CD14-positive monocyte (primary cell): ENCODE results near the gene LCNL1. TPM values are rescaled to one million over a fixed set of nuclear protein-coding genes. Genes with fewer than 3 reads are reported as not detected.

Source experiments
- DNase-seq, 3 donors: peaks; one replicate each; pipeline ENCODE4 v3.0.0-alpha.2; 2011 to 2022
- H2AFZ ChIP-seq: 2 replicates; pipeline ENCODE4 v1.6.0; 2012; ENCODE audit warnings: mild to moderate bottlenecking, low read depth, low read length, inconsistent platforms; ENCODE audit not compliant: insufficient read depth, poor library complexity, severe bottlenecking
- H3K27ac ChIP-seq, 2 donors: 1 replicate in 1 of 2; 2 replicates in 1 of 2; pipeline ENCODE4 v1.5.1; 2012 to 2013; ENCODE audit warnings: low read length in 2 of 2, control low read depth in 1 of 2, inconsistent platforms in 1 of 2, low read depth in 1 of 2, mild to moderate bottlenecking in 1 of 2
- H3K27me3 ChIP-seq, 2 donors: one replicate each; pipeline versions ENCODE4 v1.6.0 to v1.6.1; 2011 to 2013; ENCODE audit warnings: low read length in 2 of 2; ENCODE audit not compliant: control insufficient read depth in 2 of 2, insufficient read depth in 2 of 2
- H3K36me3 ChIP-seq, 2 donors: replicated peaks in 1 of 2; 1 replicate in 1 of 2; 2 replicates in 1 of 2; pipeline versions ENCODE4 v1.5.1 to v1.6.1; 2012 to 2013; ENCODE audit warnings: low read length in 2 of 2, control low read depth in 1 of 2, inconsistent platforms in 1 of 2, mild to moderate bottlenecking in 1 of 2; ENCODE audit not compliant: insufficient read depth in 2 of 2, control insufficient read depth in 1 of 2
- H3K4me1 ChIP-seq, 2 donors: 1 replicate in 1 of 2; 2 replicates in 1 of 2; pipeline versions ENCODE4 v1.5.1 to v1.6.1; 2012 to 2013; ENCODE audit warnings: low read length in 2 of 2, control low read depth in 1 of 2, inconsistent platforms in 1 of 2, mild to moderate bottlenecking in 1 of 2, moderate library complexity in 1 of 2; ENCODE audit not compliant: insufficient read depth in 2 of 2, control insufficient read depth in 1 of 2
- H3K4me2 ChIP-seq: replicated peaks from 2 replicates; pipeline ENCODE3; 2012; ENCODE audit warnings: low read length, moderate library complexity, mild to moderate bottlenecking; ENCODE audit not compliant: poor library complexity, severe bottlenecking; ENCODE audit errors: extremely low read depth
- H3K4me3 ChIP-seq, 3 experiments: fragments of 200-600 bp in 1 of 3; sonication (generic) in 1 of 3; replicated peaks in 1 of 3; 1 replicate in 2 of 3; 2 replicates in 1 of 3; pipeline ENCODE4 v1.5.1; 2011 to 2013; ENCODE audit warnings: low read length in 3 of 3, mild to moderate bottlenecking in 3 of 3, control low read depth in 2 of 3, low read depth in 2 of 3, inconsistent platforms in 1 of 3, moderate library complexity in 1 of 3
- H3K79me2 ChIP-seq: 2 replicates; pipeline ENCODE4 v1.6.0; 2012; ENCODE audit warnings: mild to moderate bottlenecking, control low read depth, inconsistent platforms, low read length, moderate library complexity; ENCODE audit not compliant: insufficient read depth
- H3K9ac ChIP-seq: 2 replicates; pipeline ENCODE4 v1.6.0; 2017; ENCODE audit warnings: low read length, mild to moderate bottlenecking; ENCODE audit not compliant: insufficient read depth, poor library complexity, severe bottlenecking
- H3K9me3 ChIP-seq, 2 donors: replicated peaks in 1 of 2; 1 replicate in 1 of 2; 2 replicates in 1 of 2; pipeline versions ENCODE4 v1.5.1 to v1.6.1; 2012 to 2013; ENCODE audit warnings: low read length in 2 of 2, control low read depth in 1 of 2; ENCODE audit not compliant: control insufficient read depth in 1 of 2, insufficient read depth in 1 of 2
- H4K20me1 ChIP-seq: 2 replicates; pipeline ENCODE4 v1.6.0; 2012; ENCODE audit warnings: mild to moderate bottlenecking, low read length, control low read depth, moderate library complexity; ENCODE audit not compliant: insufficient read depth
- H3K27ac Mint-ChIP-seq, 7 donors: one replicate each; pipeline ENCODE4 v1.8.0; 2020; ENCODE audit warnings: mild to moderate bottlenecking in 7 of 7, mixed read lengths in 7 of 7, moderate library complexity in 6 of 7, inconsistent platforms in 2 of 7
- H3K27me3 Mint-ChIP-seq, 3 donors: one replicate each; pipeline ENCODE4 v1.8.0; 2021 to 2022; ENCODE audit warnings: low read depth in 3 of 3, mild to moderate bottlenecking in 3 of 3, mixed read lengths in 3 of 3, moderate library complexity in 3 of 3, inconsistent platforms in 1 of 3
- H3K36me3 Mint-ChIP-seq, 2 donors: one replicate each; pipeline ENCODE4 v1.8.0; 2020; ENCODE audit warnings: mixed read lengths in 2 of 2, inconsistent platforms in 1 of 2, mild to moderate bottlenecking in 1 of 2
- H3K4me1 Mint-ChIP-seq: one replicate; pipeline ENCODE4 v1.8.0; 2020; ENCODE audit warnings: mild to moderate bottlenecking, mixed read lengths
- H3K4me3 Mint-ChIP-seq, 2 donors: one replicate each; pipeline ENCODE4 v1.8.0; 2020; ENCODE audit warnings: mild to moderate bottlenecking in 2 of 2, mixed read lengths in 2 of 2, moderate library complexity in 1 of 2
- H3K9me3 Mint-ChIP-seq, 7 donors: one replicate each; pipeline ENCODE4 v1.8.0; 2020 to 2022; ENCODE audit warnings: mixed read lengths in 7 of 7, mild to moderate bottlenecking in 6 of 7, moderate library complexity in 6 of 7, inconsistent platforms in 2 of 7
- CTCF ChIP-seq: fragments of 200-600 bp; IDR thresholded peaks from one replicate; pipeline ENCODE4 v1.8.0; 2022; ENCODE audit warnings: antibody characterized with exemption, mild to moderate bottlenecking
- WGBS: methylation state at CpG from one replicate; pipeline ENCODE4 v1.1.5; 2013; ENCODE audit warnings: missing lambda C conversion rate; ENCODE audit not compliant: insufficient coverage; 5-methylcytosine and 5-hydroxymethylcytosine counted together
- intact Hi-C, 2 donors: fragments of 100-400 bp; cut with micrococcal nuclease; formaldehyde crosslinking; loops; one replicate each; pipeline versions ENCODE4 v1.15.0 to v1.15.1; 2023
- polyA plus RNA-seq, 3 donors: library from polyadenylated mRNA; depleted of rRNA in 1 of 3; unstranded in 2 of 3; stranded (reverse) in 1 of 3; fragments of 300-500 nt in 2 of 3; fragments of >200 nt in 1 of 3; fragmentation: Illumina TruSeq in 2 of 3; gene quantifications; 1 replicate in 2 of 3; 2 replicates in 1 of 3; pipeline ENCODE4 v1.2.3, GENCODE V29; 2012 to 2021

The LCNL1 gene
- polyA plus RNA-seq, 3 donors, result 0.04 TPM; not detected in 2

- Histone ChIP-seq H3K79me2 (no peaks in the 10 kb centered on the region), H3K4me3 (no peak overlapping the region), H3K27me3 (no peaks in the 10 kb centered on the region), H3K9me3 (no peaks in the 10 kb centered on the region), H3K4me1 (peaks cover 10 to 14% of the 10 kb centered on the region in 2 donors), H2AFZ (no peak overlapping the region), H3K9ac (no peak overlapping the region), H3K36me3 (no peaks in the 10 kb centered on the region), H4K20me1 (no peaks in the 10 kb centered on the region), H3K27ac (no peak overlapping the region), H3K4me2 (no peak overlapping the region)
- H3K27me3 Mint-ChIP-seq, result peaks cover 9 to 20% (median 14%) of the 10 kb centered on the region in 3 donors
- H3K27ac Mint-ChIP-seq, result no peak overlapping the region
- DNase-seq, result no peak
- TF ChIP-seq CTCF, result no peak
- 93% methylated on average over 11 of the region's 11 CpGs for WGBS
- H3K4me3 Mint-ChIP-seq, result no peak overlapping the region
- intact Hi-C loops, result no loop called here
- peaks cover 0 to 2% (median 0%) of the 10 kb centered on the region in 7 donors for H3K9me3 Mint-ChIP-seq
- peaks cover 16% of the 10 kb centered on the region for H3K4me1 Mint-ChIP-seq
- H3K36me3 Mint-ChIP-seq, result no peaks in the 10 kb centered on the region
These were observed 20.0 kb upstream of the LCNL1 start for GRCh38 chr9:136962701-136963248.

- H3K4me3 ChIP-seq, result no peak overlapping the region
- no peak overlapping the region for H3K4me2 ChIP-seq
- no peak overlapping the region for H3K27ac Mint-ChIP-seq
- no peaks in the 10 kb centered on the region for H3K36me3 Mint-ChIP-seq
- peaks cover 0 to 2% (median 0%) of the 10 kb centered on the region in 7 donors for H3K9me3 Mint-ChIP-seq
- H3K4me1 ChIP-seq, result peaks cover 10 to 17% of the 10 kb centered on the region in 2 donors
- H2AFZ ChIP-seq, result no peak overlapping the region
- H3K79me2 ChIP-seq, result no peaks in the 10 kb centered on the region
- no peak overlapping the region for H3K9ac ChIP-seq
- whole genome bisulfite sequencing, result 96% methylated on average over 8 of the region's 15 CpGs
- H3K9me3 ChIP-seq, result no peaks in the 10 kb centered on the region
- H3K36me3 ChIP-seq, result no peaks in the 10 kb centered on the region
- H3K27me3 ChIP-seq, result no peaks in the 10 kb centered on the region
- no peak for TF ChIP-seq CTCF
- peaks cover 16% of the 10 kb centered on the region for H3K4me1 Mint-ChIP-seq
- H4K20me1 ChIP-seq, result no peaks in the 10 kb centered on the region
- intact Hi-C loops, result no loop called here
- H3K27ac ChIP-seq, result no peak overlapping the region
- no peak for DNase-seq
- peaks cover 9 to 20% (median 14%) of the 10 kb centered on the region in 3 donors for H3K27me3 Mint-ChIP-seq
- H3K4me3 Mint-ChIP-seq, result no peak overlapping the region
These were observed 19.5 kb upstream of the LCNL1 start for GRCh38 chr9:136963341-136963740.
